Neural cell (in vitro differentiated cells): ENCODE measurements around the gene PKP2.

ENCODE experiments used
- EZH2 ChIP-seq: fragments of 200-600, 300-800 bp; shearing (Covaris generic), sonication (generic); IDR thresholded peaks from 2 replicates; pipeline ENCODE4 v1.6.1; 2014; ENCODE audit warnings: antibody characterized with exemption, low read length, borderline replicate concordance, mild to moderate bottlenecking; ENCODE audit not compliant: insufficient read depth, poor library complexity, severe bottlenecking
- MXI1 ChIP-seq: fragments of 450-650 bp; conservative IDR thresholded peaks from 2 replicates; pipeline ENCODE4 v1.6.1; 2014; ENCODE audit warnings: antibody characterized with exemption, mild to moderate bottlenecking; ENCODE audit not compliant: poor library complexity, severe bottlenecking
- POLR2AphosphoS5 ChIP-seq: IDR thresholded peaks from 2 replicates; pipeline ENCODE4 v1.6.1; 2012
- TAF1 ChIP-seq: IDR thresholded peaks from 2 replicates; pipeline ENCODE4 v1.6.1; 2012; ENCODE audit warnings: low read depth
- TF ChIP-seq, protein P1 (sequence below): fragments of 450-650 bp; IDR thresholded peaks from 2 replicates; pipeline ENCODE4 v1.5.1; 2014; ENCODE audit warnings: antibody characterized with exemption, mild to moderate bottlenecking, moderate library complexity; ENCODE audit not compliant: poor library complexity, severe bottlenecking
- TF ChIP-seq, protein P2 (sequence below): IDR thresholded peaks from 2 replicates; pipeline ENCODE4 v1.6.1; 2012; ENCODE audit warnings: borderline replicate concordance

DNA sequence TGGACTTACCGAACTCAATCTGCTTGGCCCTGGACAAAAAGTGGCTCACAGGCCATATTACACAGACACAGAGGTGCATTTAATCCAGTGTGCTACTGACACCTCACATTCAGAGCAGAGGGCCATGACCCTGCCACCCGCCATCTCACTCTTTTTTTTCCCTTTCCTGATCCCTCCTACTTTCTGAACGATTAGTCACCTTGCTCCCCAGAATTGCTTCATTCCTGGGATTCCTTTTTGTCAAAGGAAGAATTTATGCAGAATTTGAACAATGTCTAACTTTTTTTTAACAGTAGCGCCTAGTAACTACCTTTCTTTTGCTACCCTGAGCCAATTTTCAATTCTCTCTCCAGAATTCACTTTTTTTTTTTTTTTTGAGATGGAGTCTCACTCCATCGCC lies 4.6 kb downstream of the PKP2 start:
- TF ChIP-seq EZH2 (no peak), POLR2AphosphoS5 (no peak), TAF1 (no peak), MXI1 (no peak)
- TF ChIP-seq, protein P1, sequence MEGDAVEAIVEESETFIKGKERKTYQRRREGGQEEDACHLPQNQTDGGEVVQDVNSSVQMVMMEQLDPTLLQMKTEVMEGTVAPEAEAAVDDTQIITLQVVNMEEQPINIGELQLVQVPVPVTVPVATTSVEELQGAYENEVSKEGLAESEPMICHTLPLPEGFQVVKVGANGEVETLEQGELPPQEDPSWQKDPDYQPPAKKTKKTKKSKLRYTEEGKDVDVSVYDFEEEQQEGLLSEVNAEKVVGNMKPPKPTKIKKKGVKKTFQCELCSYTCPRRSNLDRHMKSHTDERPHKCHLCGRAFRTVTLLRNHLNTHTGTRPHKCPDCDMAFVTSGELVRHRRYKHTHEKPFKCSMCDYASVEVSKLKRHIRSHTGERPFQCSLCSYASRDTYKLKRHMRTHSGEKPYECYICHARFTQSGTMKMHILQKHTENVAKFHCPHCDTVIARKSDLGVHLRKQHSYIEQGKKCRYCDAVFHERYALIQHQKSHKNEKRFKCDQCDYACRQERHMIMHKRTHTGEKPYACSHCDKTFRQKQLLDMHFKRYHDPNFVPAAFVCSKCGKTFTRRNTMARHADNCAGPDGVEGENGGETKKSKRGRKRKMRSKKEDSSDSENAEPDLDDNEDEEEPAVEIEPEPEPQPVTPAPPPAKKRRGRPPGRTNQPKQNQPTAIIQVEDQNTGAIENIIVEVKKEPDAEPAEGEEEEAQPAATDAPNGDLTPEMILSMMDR = no peak
- TF ChIP-seq, protein P2, sequence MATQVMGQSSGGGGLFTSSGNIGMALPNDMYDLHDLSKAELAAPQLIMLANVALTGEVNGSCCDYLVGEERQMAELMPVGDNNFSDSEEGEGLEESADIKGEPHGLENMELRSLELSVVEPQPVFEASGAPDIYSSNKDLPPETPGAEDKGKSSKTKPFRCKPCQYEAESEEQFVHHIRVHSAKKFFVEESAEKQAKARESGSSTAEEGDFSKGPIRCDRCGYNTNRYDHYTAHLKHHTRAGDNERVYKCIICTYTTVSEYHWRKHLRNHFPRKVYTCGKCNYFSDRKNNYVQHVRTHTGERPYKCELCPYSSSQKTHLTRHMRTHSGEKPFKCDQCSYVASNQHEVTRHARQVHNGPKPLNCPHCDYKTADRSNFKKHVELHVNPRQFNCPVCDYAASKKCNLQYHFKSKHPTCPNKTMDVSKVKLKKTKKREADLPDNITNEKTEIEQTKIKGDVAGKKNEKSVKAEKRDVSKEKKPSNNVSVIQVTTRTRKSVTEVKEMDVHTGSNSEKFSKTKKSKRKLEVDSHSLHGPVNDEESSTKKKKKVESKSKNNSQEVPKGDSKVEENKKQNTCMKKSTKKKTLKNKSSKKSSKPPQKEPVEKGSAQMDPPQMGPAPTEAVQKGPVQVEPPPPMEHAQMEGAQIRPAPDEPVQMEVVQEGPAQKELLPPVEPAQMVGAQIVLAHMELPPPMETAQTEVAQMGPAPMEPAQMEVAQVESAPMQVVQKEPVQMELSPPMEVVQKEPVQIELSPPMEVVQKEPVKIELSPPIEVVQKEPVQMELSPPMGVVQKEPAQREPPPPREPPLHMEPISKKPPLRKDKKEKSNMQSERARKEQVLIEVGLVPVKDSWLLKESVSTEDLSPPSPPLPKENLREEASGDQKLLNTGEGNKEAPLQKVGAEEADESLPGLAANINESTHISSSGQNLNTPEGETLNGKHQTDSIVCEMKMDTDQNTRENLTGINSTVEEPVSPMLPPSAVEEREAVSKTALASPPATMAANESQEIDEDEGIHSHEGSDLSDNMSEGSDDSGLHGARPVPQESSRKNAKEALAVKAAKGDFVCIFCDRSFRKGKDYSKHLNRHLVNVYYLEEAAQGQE = no peak
